Measurements from ENCODE around the gene ASGR1.

- TF ChIP-seq EZH2 (IDR thresholded peaks at IDR 0.05; ENCODE audit: insufficient read depth, poor library complexity, severe bottlenecking): no peak
- TF ChIP-seq EZH2phosphoT487 (IDR thresholded peaks at IDR 0.05; ENCODE audit: insufficient read depth, low read depth): no peak
These were observed 3.8 kb downstream of the ASGR1 start for GRCh38 chr17:7175330-7175733.
